ENCODE measurements around the gene RFX3.

DNA sequence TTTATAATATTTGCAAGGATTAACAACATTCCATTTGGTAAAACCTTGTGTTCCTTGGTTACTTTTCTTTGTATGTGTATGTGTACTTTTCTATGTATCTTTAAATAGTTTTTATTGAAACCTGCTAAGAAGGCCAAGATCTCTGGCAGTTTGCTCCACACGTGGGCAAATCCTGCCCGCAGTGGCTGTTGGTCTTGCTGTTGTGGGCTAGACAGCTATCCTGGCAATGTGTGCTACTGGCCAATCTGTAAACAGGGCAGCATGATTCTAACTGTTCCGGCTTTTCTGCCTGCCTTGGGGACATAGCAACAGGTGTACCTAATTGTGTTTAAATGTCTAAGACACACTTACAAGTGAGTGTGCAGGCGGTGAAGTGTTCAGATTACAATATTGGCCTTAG lies 286.6 kb downstream of the RFX3 start:
- TF ChIP-seq, protein P1, sequence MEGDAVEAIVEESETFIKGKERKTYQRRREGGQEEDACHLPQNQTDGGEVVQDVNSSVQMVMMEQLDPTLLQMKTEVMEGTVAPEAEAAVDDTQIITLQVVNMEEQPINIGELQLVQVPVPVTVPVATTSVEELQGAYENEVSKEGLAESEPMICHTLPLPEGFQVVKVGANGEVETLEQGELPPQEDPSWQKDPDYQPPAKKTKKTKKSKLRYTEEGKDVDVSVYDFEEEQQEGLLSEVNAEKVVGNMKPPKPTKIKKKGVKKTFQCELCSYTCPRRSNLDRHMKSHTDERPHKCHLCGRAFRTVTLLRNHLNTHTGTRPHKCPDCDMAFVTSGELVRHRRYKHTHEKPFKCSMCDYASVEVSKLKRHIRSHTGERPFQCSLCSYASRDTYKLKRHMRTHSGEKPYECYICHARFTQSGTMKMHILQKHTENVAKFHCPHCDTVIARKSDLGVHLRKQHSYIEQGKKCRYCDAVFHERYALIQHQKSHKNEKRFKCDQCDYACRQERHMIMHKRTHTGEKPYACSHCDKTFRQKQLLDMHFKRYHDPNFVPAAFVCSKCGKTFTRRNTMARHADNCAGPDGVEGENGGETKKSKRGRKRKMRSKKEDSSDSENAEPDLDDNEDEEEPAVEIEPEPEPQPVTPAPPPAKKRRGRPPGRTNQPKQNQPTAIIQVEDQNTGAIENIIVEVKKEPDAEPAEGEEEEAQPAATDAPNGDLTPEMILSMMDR (conservative IDR thresholded peaks at IDR 0.05; ENCODE audit: low read depth, low read length): no peak
- TF ChIP-seq EZH2 (IDR thresholded peaks at IDR 0.05; ENCODE audit: borderline replicate concordance, low read depth, low read length, poor library complexity, severe bottlenecking): no peak
